MCF 10A (cell line): Measurements from ENCODE around the gene NCOA6. TPM values are rescaled to one million over a fixed set of nuclear protein-coding genes. Genes with fewer than 3 reads are reported as not detected.

Source experiments
- BruUV-seq: library from RNA; stranded (reverse); fragments of 400-500 nt; replicated peaks from 2 replicates; lab custom pipeline; 2021; lab: Mats Ljungman, UMichigan
- CTCF ChIA-PET: fragments of 300-600 bp; sonication (Branson Sonifier 250); formaldehyde crosslinking; extraction: SDS; loops from one replicate; lab custom pipeline; 2021; ENCODE audit warnings: antibody characterized with exemption, inconsistent platforms; lab: Yijun Ruan, JAX
- POLR2A ChIA-PET: fragments of 300-600, 350-650 bp; sonication (Branson Sonifier 250); formaldehyde crosslinking; extraction: SDS; loops from one replicate; lab custom pipeline; 2020; ENCODE audit warnings: antibody characterized with exemption, inconsistent platforms; lab: Yijun Ruan, JAX
- DNase-seq: peaks from one replicate; pipeline ENCODE4 v3.0.0-alpha.2; 2018; ENCODE audit not compliant: unreplicated experiment
- H3K27ac Mint-ChIP-seq: one replicate; pipeline ENCODE4 v1.8.0; 2022; ENCODE audit warnings: mild to moderate bottlenecking, low read depth, mixed read lengths; ENCODE audit not compliant: unreplicated experiment
- H3K27me3 Mint-ChIP-seq: one replicate; pipeline ENCODE4 v1.8.0; 2022; ENCODE audit warnings: mixed read lengths; ENCODE audit not compliant: insufficient read depth, unreplicated experiment
- H3K36me3 Mint-ChIP-seq: one replicate; pipeline ENCODE4 v1.8.0; 2022; ENCODE audit warnings: mild to moderate bottlenecking, moderate library complexity, mixed read lengths; ENCODE audit not compliant: insufficient read depth, unreplicated experiment
- H3K4me1 Mint-ChIP-seq: one replicate; pipeline ENCODE4 v1.8.0; 2022; ENCODE audit warnings: mixed read lengths; ENCODE audit not compliant: insufficient read depth, unreplicated experiment
- H3K4me3 Mint-ChIP-seq: one replicate; pipeline ENCODE4 v1.8.0; 2022; ENCODE audit warnings: mild to moderate bottlenecking, moderate library complexity, mixed read lengths; ENCODE audit not compliant: unreplicated experiment
- H3K9me3 Mint-ChIP-seq: one replicate; pipeline ENCODE4 v1.8.0; 2022; ENCODE audit warnings: mixed read lengths; ENCODE audit not compliant: unreplicated experiment
- intact Hi-C: fragments of 100-400 bp; cut with micrococcal nuclease; formaldehyde crosslinking; loops from 2 replicates; pipeline ENCODE4 v1.14.1; 2022
- total RNA-seq: library from RNA; stranded (reverse); gene quantifications from 2 replicates; pipeline ENCODE4 v1.2.3, GENCODE V29; 2022
- TF ChIP-seq, protein P1 (sequence below): fragments of 200-600 bp; IDR thresholded peaks from one replicate; pipeline ENCODE4 v1.8.0; 2022; ENCODE audit warnings: antibody characterized with exemption, mild to moderate bottlenecking; ENCODE audit not compliant: unreplicated experiment

Gene NCOA6
- total RNA-seq, 1 experiment from 2014 or later = 27.9 TPM

DNA sequence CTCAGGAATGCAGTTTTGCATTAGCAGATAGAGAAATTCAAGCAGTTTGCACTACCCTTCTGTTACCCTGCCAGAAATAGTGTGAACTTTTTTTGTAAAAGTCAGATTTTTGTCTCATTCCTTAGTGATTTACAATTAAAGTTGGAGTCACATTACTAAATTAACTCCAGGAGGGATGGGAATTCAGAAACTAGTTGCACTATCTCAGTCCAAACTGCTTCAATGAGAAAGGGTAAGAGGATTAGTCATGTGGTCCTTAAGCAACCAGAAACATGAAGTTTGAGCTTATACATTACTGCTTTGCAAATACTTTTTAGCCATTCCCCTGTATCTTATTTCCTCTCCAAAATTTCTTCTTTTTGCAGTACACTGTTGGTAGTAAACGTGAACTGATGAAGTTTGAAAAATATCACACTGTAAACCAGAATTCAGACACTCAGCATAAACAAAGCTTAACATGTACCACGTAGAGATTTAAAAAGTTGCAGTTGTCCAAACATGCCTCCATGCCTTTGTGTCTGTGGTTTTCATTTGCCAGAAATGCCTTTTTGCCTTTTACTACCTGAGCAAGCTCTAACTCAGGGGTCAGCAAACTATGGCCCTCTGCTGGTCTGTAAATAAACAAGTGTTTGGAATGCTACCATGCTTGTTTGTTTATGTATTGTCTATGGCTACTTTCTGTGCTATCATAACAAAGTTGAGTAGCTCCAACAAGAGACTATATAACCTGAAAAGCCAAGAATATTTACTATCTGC, 71.6 kb downstream of the NCOA6 start:
- no TSS peak for BruUV-seq
- ChIA-PET POLR2A (interaction anchor here (0.9 to 1.8 kb wide), 7 partner anchors 10 to 445 kb away, joined by 3 to 7 read pairs (median 3); no protein-coding TSS in a partner anchor), CTCF (interaction anchor here (0.6 to 6.6 kb wide), 10 partner anchors 9 to 1602 kb away, joined by 3 to 41 read pairs (median 3); no protein-coding TSS in a partner anchor)
- peaks cover 92% of the 10 kb centered on the region for H3K36me3 Mint-ChIP-seq
- no peak overlapping the region for H3K4me3 Mint-ChIP-seq
- intact Hi-C loops = no loop called here
- no peaks in the 10 kb centered on the region for H3K27me3 Mint-ChIP-seq
- TF ChIP-seq, protein P1, sequence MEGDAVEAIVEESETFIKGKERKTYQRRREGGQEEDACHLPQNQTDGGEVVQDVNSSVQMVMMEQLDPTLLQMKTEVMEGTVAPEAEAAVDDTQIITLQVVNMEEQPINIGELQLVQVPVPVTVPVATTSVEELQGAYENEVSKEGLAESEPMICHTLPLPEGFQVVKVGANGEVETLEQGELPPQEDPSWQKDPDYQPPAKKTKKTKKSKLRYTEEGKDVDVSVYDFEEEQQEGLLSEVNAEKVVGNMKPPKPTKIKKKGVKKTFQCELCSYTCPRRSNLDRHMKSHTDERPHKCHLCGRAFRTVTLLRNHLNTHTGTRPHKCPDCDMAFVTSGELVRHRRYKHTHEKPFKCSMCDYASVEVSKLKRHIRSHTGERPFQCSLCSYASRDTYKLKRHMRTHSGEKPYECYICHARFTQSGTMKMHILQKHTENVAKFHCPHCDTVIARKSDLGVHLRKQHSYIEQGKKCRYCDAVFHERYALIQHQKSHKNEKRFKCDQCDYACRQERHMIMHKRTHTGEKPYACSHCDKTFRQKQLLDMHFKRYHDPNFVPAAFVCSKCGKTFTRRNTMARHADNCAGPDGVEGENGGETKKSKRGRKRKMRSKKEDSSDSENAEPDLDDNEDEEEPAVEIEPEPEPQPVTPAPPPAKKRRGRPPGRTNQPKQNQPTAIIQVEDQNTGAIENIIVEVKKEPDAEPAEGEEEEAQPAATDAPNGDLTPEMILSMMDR = no peak
- no peak overlapping the region for H3K27ac Mint-ChIP-seq
- no peak for DNase-seq
- H3K9me3 Mint-ChIP-seq = no peaks in the 10 kb centered on the region
- H3K4me1 Mint-ChIP-seq = no peaks in the 10 kb centered on the region

DNA sequence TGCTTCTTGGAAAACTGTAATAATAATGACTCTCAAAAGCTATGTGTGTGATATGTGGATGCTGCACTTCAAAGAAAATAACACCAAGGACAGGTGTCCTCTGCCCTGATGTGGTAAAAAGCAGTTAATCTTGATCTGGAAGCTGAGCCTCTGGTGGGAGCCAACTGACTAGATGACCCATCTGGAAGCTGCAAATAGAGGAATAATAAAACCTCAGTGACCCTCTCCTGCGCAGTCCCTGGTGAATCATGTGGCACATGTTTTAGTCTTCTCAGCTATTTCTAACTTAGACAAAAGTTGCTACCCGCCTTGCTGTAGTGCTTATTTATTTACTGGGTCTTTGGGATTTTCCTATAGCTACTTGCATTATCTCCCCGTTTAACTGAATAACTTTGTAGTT, 74.0 kb downstream of the NCOA6 start:
- Mint-ChIP-seq H3K27ac (no peak overlapping the region), H3K27me3 (no peaks in the 10 kb centered on the region), H3K4me1 (no peaks in the 10 kb centered on the region), H3K36me3 (peaks cover 92% of the 10 kb centered on the region), H3K4me3 (no peak overlapping the region), H3K9me3 (no peaks in the 10 kb centered on the region)
- CTCF ChIA-PET = interaction anchor here (0.6 to 1.7 kb wide), 3 partner anchors 18 to 172 kb away, joined by 3 to 14 read pairs (median 4); no protein-coding TSS in a partner anchor
- intact Hi-C loops = no loop called here
- no TSS peak for BruUV-seq
- TF ChIP-seq, protein P1 = no peak
- no peak for DNase-seq
- POLR2A ChIA-PET = no interaction called here

DNA sequence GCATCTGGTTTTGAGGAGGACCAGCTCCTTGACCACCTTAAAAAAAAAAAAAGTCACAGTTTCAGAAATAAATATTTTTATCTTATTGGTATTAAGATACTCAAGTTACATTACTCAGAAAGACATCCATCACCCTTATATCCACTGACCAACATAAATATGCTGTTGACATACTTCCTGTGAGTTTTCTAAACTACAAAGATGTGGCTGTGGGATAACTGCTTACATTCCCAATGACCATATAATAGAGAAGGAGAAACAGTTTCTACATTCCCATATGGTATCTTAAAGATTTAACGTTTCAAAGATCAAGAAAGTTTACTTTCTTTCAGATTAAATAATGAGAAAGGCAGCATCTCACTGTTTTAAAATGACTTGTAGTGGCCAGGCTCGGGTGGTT, 75.0 kb downstream of the NCOA6 start:
- POLR2A ChIA-PET = interaction anchor here (1.2 kb wide), 1 partner anchor 10 kb away, joined by 4 read pairs; no protein-coding TSS in a partner anchor
- CTCF ChIA-PET = no interaction called here
- BruUV-seq = no TSS peak
- intact Hi-C loops = no loop called here
- Mint-ChIP-seq H3K9me3 (no peaks in the 10 kb centered on the region), H3K36me3 (peaks cover 92% of the 10 kb centered on the region), H3K27me3 (no peaks in the 10 kb centered on the region), H3K27ac (no peak overlapping the region), H3K4me3 (no peak overlapping the region), H3K4me1 (no peaks in the 10 kb centered on the region)
- TF ChIP-seq, protein P1 = no peak
- no peak for DNase-seq

DNA sequence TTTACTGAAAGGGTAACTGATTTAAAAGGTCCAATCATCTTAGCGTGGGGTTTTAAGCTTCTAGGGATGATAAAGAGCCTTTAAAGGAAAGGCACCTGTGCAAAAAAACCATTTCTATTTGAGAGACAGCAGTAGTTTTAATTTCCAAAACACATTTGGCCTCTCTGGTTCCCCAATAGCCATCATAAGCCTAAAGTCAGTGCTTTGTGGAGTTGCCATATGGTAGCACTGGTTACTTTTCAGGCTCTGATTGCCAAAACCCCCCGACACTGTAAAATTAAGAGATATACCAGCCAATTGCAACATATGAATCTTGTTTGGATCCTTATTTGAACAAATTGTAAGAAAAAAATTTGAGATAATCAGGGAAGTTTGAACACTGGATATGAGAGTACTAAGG, 76.7 kb downstream of the NCOA6 start:
- ChIA-PET POLR2A (no interaction called here), CTCF (interaction anchor here (0.7 to 2.3 kb wide), 3 partner anchors 21 to 45 kb away, joined by 3 to 13 read pairs (median 3); partner anchors contain the start of gene TP53INP2)
- Mint-ChIP-seq H3K27ac (no peak overlapping the region), H3K36me3 (peaks cover 89% of the 10 kb centered on the region), H3K9me3 (no peaks in the 10 kb centered on the region), H3K4me1 (no peaks in the 10 kb centered on the region), H3K27me3 (no peaks in the 10 kb centered on the region), H3K4me3 (no peak overlapping the region)
- intact Hi-C loops = no loop called here
- DNase-seq = no peak
- TF ChIP-seq, protein P1 = no peak
- BruUV-seq = no TSS peak
